SK-N-SH treated with all-trans-retinoic acid at 6 μM for 48 hours (cell line): Measurements from ENCODE around the gene PROK2.

Experiments
- ATAC-seq: fragments of 200-7000 bp; cut with Tn5 transposase; 3 replicates; pipeline ENCODE4 v1.9.1; 2020; ENCODE audit warnings: mild to moderate bottlenecking, moderate library complexity
- ARNTL ChIP-seq: fragments of 450-650 bp; formaldehyde crosslinking; IDR thresholded peaks from 2 replicates; pipeline ENCODE4 v1.5.0; 2020; ENCODE audit warnings: low read depth, mild to moderate bottlenecking, moderate library complexity, borderline replicate concordance
- BACH2 ChIP-seq: fragments of 250-450 bp; sonication (Bioruptor Pico); IDR thresholded peaks from 2 replicates; pipeline ENCODE4 v1.9.0; 2021; ENCODE audit warnings: mild to moderate bottlenecking, borderline replicate concordance
- CREB5 ChIP-seq: fragments of 250-450 bp; sonication (Bioruptor Pico); IDR thresholded peaks from 2 replicates; pipeline ENCODE4 v1.5.1; 2020; ENCODE audit warnings: low read depth, mild to moderate bottlenecking, moderate library complexity
- CSDC2 ChIP-seq: fragments of 250-450 bp; sonication (Bioruptor Pico); IDR thresholded peaks from 2 replicates; pipeline ENCODE4 v1.5.0; 2020; ENCODE audit warnings: mild to moderate bottlenecking, moderate library complexity
- CSRNP3 ChIP-seq: fragments of 250-450 bp; sonication (Bioruptor Pico); IDR thresholded peaks from 2 replicates; pipeline ENCODE4 v1.5.1; 2021; ENCODE audit warnings: mild to moderate bottlenecking, moderate library complexity
- GLIS3 ChIP-seq: fragments of 250-450 bp; sonication (Bioruptor Pico); IDR thresholded peaks from 2 replicates; pipeline ENCODE4 v1.5.0; 2020; ENCODE audit warnings: mild to moderate bottlenecking, moderate library complexity
- ISL1 ChIP-seq: fragments of 250-450 bp; sonication (Bioruptor Pico); IDR thresholded peaks from 2 replicates; pipeline ENCODE4 v2.1.2; 2022; ENCODE audit warnings: mild to moderate bottlenecking, moderate library complexity
- OSR1 ChIP-seq: fragments of 250-450 bp; sonication (Bioruptor Pico); IDR thresholded peaks from 2 replicates; pipeline ENCODE4 v1.8.0; 2022; ENCODE audit warnings: moderate library complexity, mild to moderate bottlenecking, inconsistent platforms
- PATZ1 ChIP-seq: fragments of 250-450 bp; sonication (Bioruptor Pico); IDR thresholded peaks from 2 replicates; pipeline ENCODE4 v1.8.0; 2020; ENCODE audit warnings: mild to moderate bottlenecking, moderate library complexity, borderline replicate concordance
- POU6F1 ChIP-seq: fragments of 250-450 bp; sonication (Bioruptor Pico); IDR thresholded peaks from 2 replicates; pipeline ENCODE4 v1.8.0; 2021; ENCODE audit warnings: low read depth, mild to moderate bottlenecking, moderate library complexity, borderline replicate concordance
- RARB ChIP-seq: fragments of 250-450 bp; sonication (Bioruptor Pico); IDR thresholded peaks from 2 replicates; pipeline ENCODE4 v1.8.0; 2021; ENCODE audit warnings: mild to moderate bottlenecking, moderate library complexity
- SNAI2 ChIP-seq: fragments of 250-450 bp; sonication (Bioruptor Pico); IDR thresholded peaks from 2 replicates; pipeline ENCODE4 v1.5.0; 2020; ENCODE audit warnings: mild to moderate bottlenecking, moderate library complexity
- TCF4 ChIP-seq: fragments of 250-450 bp; sonication (Bioruptor Pico); IDR thresholded peaks from 2 replicates; pipeline ENCODE4 v1.8.0; 2021; ENCODE audit warnings: mild to moderate bottlenecking, moderate library complexity, borderline replicate concordance
- TOX ChIP-seq: fragments of 250-450 bp; sonication (Bioruptor Pico); IDR thresholded peaks from 2 replicates; pipeline ENCODE4 v1.8.0; 2021; ENCODE audit warnings: mild to moderate bottlenecking, moderate library complexity, borderline replicate concordance
- TSHZ2 ChIP-seq: fragments of 250-450 bp; sonication (Bioruptor Pico); IDR thresholded peaks from 2 replicates; pipeline ENCODE4 v1.5.0; 2020; ENCODE audit warnings: mild to moderate bottlenecking, moderate library complexity
- ZFP3 ChIP-seq: fragments of 250-450 bp; sonication (Bioruptor Pico); IDR thresholded peaks from 2 replicates; pipeline ENCODE4 v1.5.0; 2020; ENCODE audit warnings: mild to moderate bottlenecking, moderate library complexity
- ZFP30 ChIP-seq: fragments of 450-650 bp; formaldehyde crosslinking; IDR thresholded peaks from 2 replicates; pipeline ENCODE4 v1.5.0; 2022; ENCODE audit warnings: mild to moderate bottlenecking, moderate library complexity
- ZNF565 ChIP-seq: fragments of 450-650 bp; formaldehyde crosslinking; conservative IDR thresholded peaks from 2 replicates; pipeline ENCODE4 v1.5.0; 2020; ENCODE audit warnings: low read depth, mild to moderate bottlenecking, moderate library complexity
- ZNF70 ChIP-seq: fragments of 450-650 bp; formaldehyde crosslinking; IDR thresholded peaks from 2 replicates; pipeline ENCODE4 v1.5.0; 2020; ENCODE audit warnings: mild to moderate bottlenecking, moderate library complexity
- ZNF8 ChIP-seq: fragments of 450-650 bp; formaldehyde crosslinking; IDR thresholded peaks from 2 replicates; pipeline ENCODE4 v1.5.0; 2020; ENCODE audit warnings: mild to moderate bottlenecking, moderate library complexity

PROK2 gene

GRCh38 chr3:71732637-71733036, 52.3 kb downstream of the PROK2 start (continued):
- TF ChIP-seq ZNF70 (no peak), OSR1 (CRISPR knock-in tag) (no peak), TSHZ2 (no peak), SNAI2 (CRISPR knock-in tag) (no peak), ZNF8 (no peak)

- TF ChIP-seq TSHZ2, result no peak
- TF ChIP-seq CSRNP3 (CRISPR knock-in tag), result no peak
- TF ChIP-seq ZFP3, result no peak
- no peak for TF ChIP-seq RARB (CRISPR knock-in tag)
- no peak for TF ChIP-seq CREB5 (CRISPR knock-in tag)
- TF ChIP-seq ZNF70, result no peak
- no peak for TF ChIP-seq GLIS3
- TF ChIP-seq TOX (CRISPR knock-in tag), result no peak
- TF ChIP-seq PATZ1, result no peak
- TF ChIP-seq POU6F1, result no peak
- TF ChIP-seq ZNF565 (CRISPR knock-in tag), result no peak
- TF ChIP-seq CSDC2 (CRISPR knock-in tag), result no peak
- no peak for TF ChIP-seq ZFP30 (CRISPR knock-in tag)
- no peak for TF ChIP-seq TCF4 (CRISPR knock-in tag)
- TF ChIP-seq ZNF8, result no peak
- no peak for TF ChIP-seq ISL1 (CRISPR knock-in tag)
- TF ChIP-seq ARNTL (CRISPR knock-in tag), result no peak
- TF ChIP-seq BACH2, result no peak
- no peak for ATAC-seq
Observed at GRCh38 chr3:71728632-71729342, 56.2 kb downstream of the PROK2 start.
